Measurements from ENCODE around the gene C4orf46.

DNA sequence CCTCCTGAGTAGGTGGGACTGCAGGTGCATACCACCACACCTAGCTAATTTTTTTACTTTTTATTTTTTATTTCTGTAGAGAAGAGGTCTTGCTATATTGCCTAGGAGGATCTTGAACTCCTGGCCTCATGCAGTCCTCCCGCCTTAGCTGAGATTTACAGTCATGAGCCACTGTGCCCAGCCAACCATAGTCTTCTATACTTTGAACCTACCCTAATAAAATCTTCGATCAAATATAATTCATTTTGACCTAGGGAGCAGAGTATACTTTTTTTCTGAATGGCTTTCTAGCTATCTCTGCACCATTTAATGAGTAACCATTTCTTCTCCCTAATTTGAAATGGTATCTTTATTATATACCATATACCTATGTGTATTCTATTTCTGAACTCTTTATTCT lies 7.1 kb upstream of the C4orf46 start:
- TF ChIP-seq POLR2A (IDR thresholded peaks at IDR 0.05; ENCODE audit: low read length) (no peak), GATA1 (IDR thresholded peaks at IDR 0.05; ENCODE audit: low read depth, low read length) (no peak)
